Measurements from ENCODE around the gene XG.

DNA sequence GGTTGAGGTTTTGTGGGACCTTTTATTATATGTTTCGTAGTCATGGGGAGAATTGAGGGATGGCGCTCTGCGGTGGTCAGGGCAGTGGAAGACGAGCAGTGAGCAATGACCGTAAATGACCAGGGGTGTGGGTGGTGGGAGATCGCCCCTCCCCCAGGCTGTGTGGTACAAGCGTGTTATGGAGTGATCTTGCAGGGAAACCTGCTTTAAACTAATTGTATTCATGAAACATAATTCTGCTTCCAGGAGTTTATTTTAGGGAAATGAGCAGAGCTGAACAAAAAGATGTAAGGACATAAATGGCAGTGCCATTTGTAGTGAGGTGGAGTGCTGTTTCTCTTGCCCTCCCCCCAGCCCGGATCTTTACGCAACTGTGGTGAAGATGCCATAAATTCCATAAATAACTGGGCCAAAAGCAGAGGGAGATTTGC, 97.0 kb downstream of the XG start:
- TF ChIP-seq TCF4 (CRISPR knock-in tag; IDR thresholded peaks at IDR 0.05; ENCODE audit: borderline replicate concordance) (no peak), ARNTL (CRISPR knock-in tag; IDR thresholded peaks at IDR 0.05; ENCODE audit: borderline replicate concordance, low read depth) (no peak), ZNF70 (CRISPR knock-in tag; IDR thresholded peaks at IDR 0.05) (no peak), SNAI2 (CRISPR knock-in tag; IDR thresholded peaks at IDR 0.05) (no peak), ZFP30 (CRISPR knock-in tag; IDR thresholded peaks at IDR 0.05) (no peak), ISL1 (CRISPR knock-in tag; IDR thresholded peaks at IDR 0.05) (no peak), GLIS3 (CRISPR knock-in tag; IDR thresholded peaks at IDR 0.05) (no peak), RARB (CRISPR knock-in tag; IDR thresholded peaks at IDR 0.05) (no peak)
- TF ChIP-seq, protein P1, sequence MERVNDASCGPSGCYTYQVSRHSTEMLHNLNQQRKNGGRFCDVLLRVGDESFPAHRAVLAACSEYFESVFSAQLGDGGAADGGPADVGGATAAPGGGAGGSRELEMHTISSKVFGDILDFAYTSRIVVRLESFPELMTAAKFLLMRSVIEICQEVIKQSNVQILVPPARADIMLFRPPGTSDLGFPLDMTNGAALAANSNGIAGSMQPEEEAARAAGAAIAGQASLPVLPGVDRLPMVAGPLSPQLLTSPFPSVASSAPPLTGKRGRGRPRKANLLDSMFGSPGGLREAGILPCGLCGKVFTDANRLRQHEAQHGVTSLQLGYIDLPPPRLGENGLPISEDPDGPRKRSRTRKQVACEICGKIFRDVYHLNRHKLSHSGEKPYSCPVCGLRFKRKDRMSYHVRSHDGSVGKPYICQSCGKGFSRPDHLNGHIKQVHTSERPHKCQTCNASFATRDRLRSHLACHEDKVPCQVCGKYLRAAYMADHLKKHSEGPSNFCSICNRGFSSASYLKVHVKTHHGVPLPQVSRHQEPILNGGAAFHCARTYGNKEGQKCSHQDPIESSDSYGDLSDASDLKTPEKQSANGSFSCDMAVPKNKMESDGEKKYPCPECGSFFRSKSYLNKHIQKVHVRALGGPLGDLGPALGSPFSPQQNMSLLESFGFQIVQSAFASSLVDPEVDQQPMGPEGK (CRISPR knock-in tag; IDR thresholded peaks at IDR 0.05; ENCODE audit: borderline replicate concordance), result no peak
- TF ChIP-seq, protein P2, sequence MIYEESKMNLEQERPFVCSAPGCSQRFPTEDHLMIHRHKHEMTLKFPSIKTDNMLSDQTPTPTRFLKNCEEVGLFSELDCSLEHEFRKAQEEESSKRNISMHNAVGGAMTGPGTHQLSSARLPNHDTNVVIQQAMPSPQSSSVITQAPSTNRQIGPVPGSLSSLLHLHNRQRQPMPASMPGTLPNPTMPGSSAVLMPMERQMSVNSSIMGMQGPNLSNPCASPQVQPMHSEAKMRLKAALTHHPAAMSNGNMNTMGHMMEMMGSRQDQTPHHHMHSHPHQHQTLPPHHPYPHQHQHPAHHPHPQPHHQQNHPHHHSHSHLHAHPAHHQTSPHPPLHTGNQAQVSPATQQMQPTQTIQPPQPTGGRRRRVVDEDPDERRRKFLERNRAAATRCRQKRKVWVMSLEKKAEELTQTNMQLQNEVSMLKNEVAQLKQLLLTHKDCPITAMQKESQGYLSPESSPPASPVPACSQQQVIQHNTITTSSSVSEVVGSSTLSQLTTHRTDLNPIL (CRISPR knock-in tag; IDR thresholded peaks at IDR 0.05; ENCODE audit: low read depth), result no peak

All from SK-N-SH treated with all-trans-retinoic acid at 6 μM for 48 hours (cell line).